ENCODE data around the gene HOMER2.
A peak's percentile ranks its signal among the peaks of the same experiment; 100 is the strongest.
"Not testable (repeated sequence)": the region's sequence is repeated elsewhere in the genome, so short reads cannot be mapped to it uniquely, and the experiment has no call there.

HOMER2 gene

GRCh38 chr15:82945326-82945725 is 7.2 kb downstream of the HOMER2 start:
- Mint-ChIP-seq H3K4me1 (no peaks in the 10 kb centered on the region), H3K27me3 (peaks cover 12% of the 10 kb centered on the region), H3K9me3 (no peaks in the 10 kb centered on the region), H3K4me3 (no peak overlapping the region), H3K27ac (no peak overlapping the region)
- ATAC-seq, result no peak
- DNase-seq, result no peak

GRCh38 chr15:82944821-82945220 is 7.7 kb downstream of the HOMER2 start:
- Mint-ChIP-seq H3K4me3 (no peak overlapping the region), H3K4me1 (no peaks in the 10 kb centered on the region), H3K9me3 (no peaks in the 10 kb centered on the region), H3K27me3 (peaks cover 12% of the 10 kb centered on the region), H3K27ac (no peak overlapping the region)
- no peak for DNase-seq
- ATAC-seq, result no peak

- ATAC-seq (no peak), DNase-seq (no peak)
- Mint-ChIP-seq H3K9me3 (no peaks in the 10 kb centered on the region), H3K27me3 (peaks cover 12% of the 10 kb centered on the region), H3K4me3 (no peak overlapping the region), H3K27ac (no peak overlapping the region), H3K4me1 (no peaks in the 10 kb centered on the region)
Observed at GRCh38 chr15:82944056-82944455, 8.5 kb downstream of the HOMER2 start.

GRCh38 chr15:82943176-82943575 is 9.3 kb downstream of the HOMER2 start:
- H3K9me3 Mint-ChIP-seq, result no peaks in the 10 kb centered on the region
- no peak overlapping the region for H3K4me3 Mint-ChIP-seq
- DNase-seq (no peak), ATAC-seq (no peak)
- peaks cover 19% of the 10 kb centered on the region for H3K27me3 Mint-ChIP-seq
- no peaks in the 10 kb centered on the region for H3K4me1 Mint-ChIP-seq
- no peak overlapping the region for H3K27ac Mint-ChIP-seq

GRCh38 chr15:82942691-82943090 is 9.8 kb downstream of the HOMER2 start:
- no peak overlapping the region for H3K27ac Mint-ChIP-seq
- no peaks in the 10 kb centered on the region for H3K9me3 Mint-ChIP-seq
- no peak for DNase-seq
- H3K4me1 Mint-ChIP-seq, result no peaks in the 10 kb centered on the region
- no peak overlapping the region for H3K4me3 Mint-ChIP-seq
- peaks cover 21% of the 10 kb centered on the region for H3K27me3 Mint-ChIP-seq
- ATAC-seq, result no peak

- not testable (repeated sequence) for H3K4me1 Mint-ChIP-seq, H3K27ac Mint-ChIP-seq, H3K4me3 Mint-ChIP-seq, DNase-seq, H3K9me3 Mint-ChIP-seq, ATAC-seq
- peaks cover 12% of the 10 kb centered on the region for H3K27me3 Mint-ChIP-seq
Observed at GRCh38 chr15:82939678-82940077, 12.8 kb downstream of the HOMER2 start.

GRCh38 chr15:82937712-82938058 is 14.8 kb downstream of the HOMER2 start:
- H3K27me3 Mint-ChIP-seq, result peaks cover 15% of the 10 kb centered on the region
- H3K9me3 Mint-ChIP-seq, result no peaks in the 10 kb centered on the region
- peaks cover 19% of the 10 kb centered on the region for H3K4me1 Mint-ChIP-seq

GRCh38 chr15:82936966-82937711 is 15.4 kb downstream of the HOMER2 start:
- Mint-ChIP-seq H3K9me3 (no peaks in the 10 kb centered on the region), H3K27ac (peak overlapping the region in 1 of 2 donors; percentile 43), H3K27me3 (peaks cover 15% of the 10 kb centered on the region), H3K4me1 (peaks cover 19% of the 10 kb centered on the region), H3K4me3 (no peak overlapping the region)
- no peak for DNase-seq
- ATAC-seq, result no peak

More at GRCh38 chr15:82937712-82938058, 14.8 kb downstream of the HOMER2 start:
- H3K4me3 Mint-ChIP-seq, result no peak overlapping the region
- DNase-seq (no peak), ATAC-seq (no peak)
- H3K27ac Mint-ChIP-seq, result no peak overlapping the region

- peak overlapping the region in 1 of 2 donors; percentile 43 for H3K27ac Mint-ChIP-seq
- ATAC-seq (no peak), DNase-seq (no peak)
- peaks cover 19% of the 10 kb centered on the region for H3K4me1 Mint-ChIP-seq
- H3K27me3 Mint-ChIP-seq, result peaks cover 15% of the 10 kb centered on the region
- no peaks in the 10 kb centered on the region for H3K9me3 Mint-ChIP-seq
- H3K4me3 Mint-ChIP-seq, result no peak overlapping the region
Observed at GRCh38 chr15:82935382-82935781, 17.1 kb downstream of the HOMER2 start.

- DNase-seq (no peak), ATAC-seq (no peak)
- Mint-ChIP-seq H3K4me3 (no peak overlapping the region), H3K27ac (peak overlapping the region in 1 of 2 donors; percentile 82), H3K9me3 (no peaks in the 10 kb centered on the region), H3K27me3 (peaks cover 15% of the 10 kb centered on the region), H3K4me1 (peaks cover 19% of the 10 kb centered on the region)
Observed at GRCh38 chr15:82934100-82934880, 18.2 kb downstream of the HOMER2 start.

- Mint-ChIP-seq H3K27ac (peak overlapping the region in 1 of 2 donors; percentile 82), H3K9me3 (no peaks in the 10 kb centered on the region), H3K4me1 (peaks cover 19% of the 10 kb centered on the region), H3K27me3 (peaks cover 12% of the 10 kb centered on the region), H3K4me3 (no peak overlapping the region)
- ATAC-seq (peak; percentile 75), DNase-seq (peak in 1 of 2 donors; percentile 22)
Observed at GRCh38 chr15:82933576-82933975, 18.9 kb downstream of the HOMER2 start.

- no peak overlapping the region for H3K27ac Mint-ChIP-seq
- no peak for DNase-seq
- H3K27me3 Mint-ChIP-seq, result peaks cover 6% of the 10 kb centered on the region
- no peaks in the 10 kb centered on the region for H3K9me3 Mint-ChIP-seq
- peaks cover 19% of the 10 kb centered on the region for H3K4me1 Mint-ChIP-seq
- ATAC-seq, result no peak
- H3K4me3 Mint-ChIP-seq, result no peak overlapping the region
Observed at GRCh38 chr15:82931221-82931620, 21.3 kb downstream of the HOMER2 start.

GRCh38 chr15:82930461-82930860 is 22.1 kb downstream of the HOMER2 start:
- H3K27ac Mint-ChIP-seq, result no peak overlapping the region
- no peak overlapping the region for H3K4me3 Mint-ChIP-seq
- DNase-seq (no peak), ATAC-seq (no peak)
- H3K9me3 Mint-ChIP-seq, result no peaks in the 10 kb centered on the region
- H3K27me3 Mint-ChIP-seq, result peaks cover 6% of the 10 kb centered on the region
- H3K4me1 Mint-ChIP-seq, result peaks cover 19% of the 10 kb centered on the region

GRCh38 chr15:82928711-82929110 is 23.8 kb downstream of the HOMER2 start:
- Mint-ChIP-seq H3K27me3 (no peaks in the 10 kb centered on the region), H3K4me1 (peaks cover 8% of the 10 kb centered on the region), H3K27ac (no peak overlapping the region), H3K9me3 (no peaks in the 10 kb centered on the region), H3K4me3 (no peak overlapping the region)
- DNase-seq, result no peak
- no peak for ATAC-seq

- no peaks in the 10 kb centered on the region for H3K27me3 Mint-ChIP-seq
- DNase-seq, result no peak
- no peaks in the 10 kb centered on the region for H3K9me3 Mint-ChIP-seq
- ATAC-seq, result no peak
- no peak overlapping the region for H3K27ac Mint-ChIP-seq
- no peaks in the 10 kb centered on the region for H3K4me1 Mint-ChIP-seq
- no peak overlapping the region for H3K4me3 Mint-ChIP-seq
Observed at GRCh38 chr15:82923744-82924143, 28.8 kb downstream of the HOMER2 start.

- ATAC-seq, result no peak
- Mint-ChIP-seq H3K27me3 (no peaks in the 10 kb centered on the region), H3K9me3 (no peaks in the 10 kb centered on the region)
Observed at GRCh38 chr15:82922737-82923136, 29.8 kb downstream of the HOMER2 start.

More at GRCh38 chr15:82922737-82923136, 29.8 kb downstream of the HOMER2 start:
- Mint-ChIP-seq H3K4me1 (no peaks in the 10 kb centered on the region), H3K4me3 (no peak overlapping the region), H3K27ac (no peak overlapping the region)
- DNase-seq, result no peak
